CD14-positive monocyte (primary cell): ENCODE measurements around the gene MIF. TPM values are rescaled to one million over a fixed set of nuclear protein-coding genes. Genes with fewer than 3 reads are reported as not detected.

Source experiments
- DNase-seq, 3 donors: peaks; one replicate each; pipeline ENCODE4 v3.0.0-alpha.2; 2011 to 2022
- H2AFZ ChIP-seq: 2 replicates; pipeline ENCODE4 v1.6.0; 2012; ENCODE audit warnings: mild to moderate bottlenecking, low read depth, low read length, inconsistent platforms; ENCODE audit not compliant: insufficient read depth, poor library complexity, severe bottlenecking
- H3K27ac ChIP-seq, 2 donors: 1 replicate in 1 of 2; 2 replicates in 1 of 2; pipeline ENCODE4 v1.5.1; 2012 to 2013; ENCODE audit warnings: low read length in 2 of 2, control low read depth in 1 of 2, inconsistent platforms in 1 of 2, low read depth in 1 of 2, mild to moderate bottlenecking in 1 of 2
- H3K27me3 ChIP-seq, 2 donors: one replicate each; pipeline versions ENCODE4 v1.6.0 to v1.6.1; 2011 to 2013; ENCODE audit warnings: low read length in 2 of 2; ENCODE audit not compliant: control insufficient read depth in 2 of 2, insufficient read depth in 2 of 2
- H3K36me3 ChIP-seq, 2 donors: replicated peaks in 1 of 2; 1 replicate in 1 of 2; 2 replicates in 1 of 2; pipeline versions ENCODE4 v1.5.1 to v1.6.1; 2012 to 2013; ENCODE audit warnings: low read length in 2 of 2, control low read depth in 1 of 2, inconsistent platforms in 1 of 2, mild to moderate bottlenecking in 1 of 2; ENCODE audit not compliant: insufficient read depth in 2 of 2, control insufficient read depth in 1 of 2
- H3K4me1 ChIP-seq, 2 donors: 1 replicate in 1 of 2; 2 replicates in 1 of 2; pipeline versions ENCODE4 v1.5.1 to v1.6.1; 2012 to 2013; ENCODE audit warnings: low read length in 2 of 2, control low read depth in 1 of 2, inconsistent platforms in 1 of 2, mild to moderate bottlenecking in 1 of 2, moderate library complexity in 1 of 2; ENCODE audit not compliant: insufficient read depth in 2 of 2, control insufficient read depth in 1 of 2
- H3K4me2 ChIP-seq: replicated peaks from 2 replicates; pipeline ENCODE3; 2012; ENCODE audit warnings: low read length, moderate library complexity, mild to moderate bottlenecking; ENCODE audit not compliant: poor library complexity, severe bottlenecking; ENCODE audit errors: extremely low read depth
- H3K4me3 ChIP-seq, 3 experiments: fragments of 200-600 bp in 1 of 3; sonication (generic) in 1 of 3; replicated peaks in 1 of 3; 1 replicate in 2 of 3; 2 replicates in 1 of 3; pipeline ENCODE4 v1.5.1; 2011 to 2013; ENCODE audit warnings: low read length in 3 of 3, mild to moderate bottlenecking in 3 of 3, control low read depth in 2 of 3, low read depth in 2 of 3, inconsistent platforms in 1 of 3, moderate library complexity in 1 of 3
- H3K79me2 ChIP-seq: 2 replicates; pipeline ENCODE4 v1.6.0; 2012; ENCODE audit warnings: mild to moderate bottlenecking, control low read depth, inconsistent platforms, low read length, moderate library complexity; ENCODE audit not compliant: insufficient read depth
- H3K9ac ChIP-seq: 2 replicates; pipeline ENCODE4 v1.6.0; 2017; ENCODE audit warnings: low read length, mild to moderate bottlenecking; ENCODE audit not compliant: insufficient read depth, poor library complexity, severe bottlenecking
- H3K9me3 ChIP-seq, 2 donors: replicated peaks in 1 of 2; 1 replicate in 1 of 2; 2 replicates in 1 of 2; pipeline versions ENCODE4 v1.5.1 to v1.6.1; 2012 to 2013; ENCODE audit warnings: low read length in 2 of 2, control low read depth in 1 of 2; ENCODE audit not compliant: control insufficient read depth in 1 of 2, insufficient read depth in 1 of 2
- H4K20me1 ChIP-seq: 2 replicates; pipeline ENCODE4 v1.6.0; 2012; ENCODE audit warnings: mild to moderate bottlenecking, low read length, control low read depth, moderate library complexity; ENCODE audit not compliant: insufficient read depth
- H3K27ac Mint-ChIP-seq, 7 donors: one replicate each; pipeline ENCODE4 v1.8.0; 2020; ENCODE audit warnings: mild to moderate bottlenecking in 7 of 7, mixed read lengths in 7 of 7, moderate library complexity in 6 of 7, inconsistent platforms in 2 of 7
- H3K27me3 Mint-ChIP-seq, 3 donors: one replicate each; pipeline ENCODE4 v1.8.0; 2021 to 2022; ENCODE audit warnings: low read depth in 3 of 3, mild to moderate bottlenecking in 3 of 3, mixed read lengths in 3 of 3, moderate library complexity in 3 of 3, inconsistent platforms in 1 of 3
- H3K36me3 Mint-ChIP-seq, 2 donors: one replicate each; pipeline ENCODE4 v1.8.0; 2020; ENCODE audit warnings: mixed read lengths in 2 of 2, inconsistent platforms in 1 of 2, mild to moderate bottlenecking in 1 of 2
- H3K4me1 Mint-ChIP-seq: one replicate; pipeline ENCODE4 v1.8.0; 2020; ENCODE audit warnings: mild to moderate bottlenecking, mixed read lengths
- H3K4me3 Mint-ChIP-seq, 2 donors: one replicate each; pipeline ENCODE4 v1.8.0; 2020; ENCODE audit warnings: mild to moderate bottlenecking in 2 of 2, mixed read lengths in 2 of 2, moderate library complexity in 1 of 2
- H3K9me3 Mint-ChIP-seq, 7 donors: one replicate each; pipeline ENCODE4 v1.8.0; 2020 to 2022; ENCODE audit warnings: mixed read lengths in 7 of 7, mild to moderate bottlenecking in 6 of 7, moderate library complexity in 6 of 7, inconsistent platforms in 2 of 7
- WGBS: methylation state at CpG from one replicate; pipeline ENCODE4 v1.1.5; 2013; ENCODE audit warnings: missing lambda C conversion rate; ENCODE audit not compliant: insufficient coverage; 5-methylcytosine and 5-hydroxymethylcytosine counted together
- intact Hi-C, 2 donors: fragments of 100-400 bp; cut with micrococcal nuclease; formaldehyde crosslinking; loops; one replicate each; pipeline versions ENCODE4 v1.15.0 to v1.15.1; 2023
- polyA plus RNA-seq, 3 donors: library from polyadenylated mRNA; depleted of rRNA in 1 of 3; unstranded in 2 of 3; stranded (reverse) in 1 of 3; fragments of 300-500 nt in 2 of 3; fragments of >200 nt in 1 of 3; fragmentation: Illumina TruSeq in 2 of 3; gene quantifications; 1 replicate in 2 of 3; 2 replicates in 1 of 3; pipeline ENCODE4 v1.2.3, GENCODE V29; 2012 to 2021
- TF ChIP-seq, protein P1 (sequence below): fragments of 200-600 bp; IDR thresholded peaks from one replicate; pipeline ENCODE4 v1.8.0; 2022; ENCODE audit warnings: antibody characterized with exemption, mild to moderate bottlenecking

The MIF gene
- polyA plus RNA-seq, 3 donors, result 66.4 to 390 (median 338) TPM

GRCh38 chr22:23912293-23912903 lies 18.2 kb downstream of the MIF start:
- Histone ChIP-seq H3K36me3 (peaks cover 0 to 7% of the 10 kb centered on the region in 2 donors), H3K4me1 (peaks cover 7 to 18% of the 10 kb centered on the region in 2 donors), H3K27ac (no peak overlapping the region), H3K4me3 (no peak overlapping the region), H3K9ac (no peak overlapping the region), H3K4me2 (no peak overlapping the region), H4K20me1 (no peaks in the 10 kb centered on the region), H3K27me3 (no peaks in the 10 kb centered on the region), H2AFZ (no peak overlapping the region), H3K79me2 (no peaks in the 10 kb centered on the region), H3K9me3 (no peaks in the 10 kb centered on the region)
- peaks cover 0 to 2% (median 2%) of the 10 kb centered on the region in 3 donors for H3K27me3 Mint-ChIP-seq
- peaks cover 0 to 1% (median 0%) of the 10 kb centered on the region in 7 donors for H3K9me3 Mint-ChIP-seq
- WGBS, result 99% methylated on average over 6 of the region's 9 CpGs
- H3K4me3 Mint-ChIP-seq, result no peak overlapping the region
- H3K36me3 Mint-ChIP-seq, result peaks cover 3 to 7% of the 10 kb centered on the region in 2 donors
- TF ChIP-seq, protein P1, sequence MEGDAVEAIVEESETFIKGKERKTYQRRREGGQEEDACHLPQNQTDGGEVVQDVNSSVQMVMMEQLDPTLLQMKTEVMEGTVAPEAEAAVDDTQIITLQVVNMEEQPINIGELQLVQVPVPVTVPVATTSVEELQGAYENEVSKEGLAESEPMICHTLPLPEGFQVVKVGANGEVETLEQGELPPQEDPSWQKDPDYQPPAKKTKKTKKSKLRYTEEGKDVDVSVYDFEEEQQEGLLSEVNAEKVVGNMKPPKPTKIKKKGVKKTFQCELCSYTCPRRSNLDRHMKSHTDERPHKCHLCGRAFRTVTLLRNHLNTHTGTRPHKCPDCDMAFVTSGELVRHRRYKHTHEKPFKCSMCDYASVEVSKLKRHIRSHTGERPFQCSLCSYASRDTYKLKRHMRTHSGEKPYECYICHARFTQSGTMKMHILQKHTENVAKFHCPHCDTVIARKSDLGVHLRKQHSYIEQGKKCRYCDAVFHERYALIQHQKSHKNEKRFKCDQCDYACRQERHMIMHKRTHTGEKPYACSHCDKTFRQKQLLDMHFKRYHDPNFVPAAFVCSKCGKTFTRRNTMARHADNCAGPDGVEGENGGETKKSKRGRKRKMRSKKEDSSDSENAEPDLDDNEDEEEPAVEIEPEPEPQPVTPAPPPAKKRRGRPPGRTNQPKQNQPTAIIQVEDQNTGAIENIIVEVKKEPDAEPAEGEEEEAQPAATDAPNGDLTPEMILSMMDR, result no peak
- peaks cover 10% of the 10 kb centered on the region for H3K4me1 Mint-ChIP-seq
- DNase-seq, result no peak
- intact Hi-C loops, result loop anchor here (2.0 to 5.0 kb wide), 3 partner anchors 18 to 125 kb away; partner anchors contain the start of genes DDT (in 1 of the 2), MIF (in 1 of the 2) and SMARCB1 (in 1 of the 2)
- no peak overlapping the region for H3K27ac Mint-ChIP-seq

DNA sequence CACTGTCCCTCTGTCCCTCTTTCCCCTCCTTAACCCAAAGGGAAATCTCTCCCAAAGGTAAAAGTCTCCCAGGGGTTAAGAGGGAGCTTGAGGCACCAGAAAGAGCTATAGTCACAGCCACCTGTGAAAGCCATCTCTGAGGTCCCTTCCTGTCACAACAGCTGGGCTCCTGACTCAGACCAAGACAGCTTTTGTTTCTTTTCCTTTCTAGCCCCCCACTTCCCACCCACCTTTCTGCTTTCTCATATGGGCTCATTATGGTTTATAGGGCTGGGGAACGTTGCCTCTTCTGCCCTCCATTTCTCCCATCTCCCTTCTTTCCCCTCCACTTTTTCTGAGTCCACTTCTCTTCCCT lies 19.1 kb downstream of the MIF start:
- Histone ChIP-seq H3K27me3 (no peaks in the 10 kb centered on the region), H3K36me3 (peaks cover 0 to 12% of the 10 kb centered on the region in 2 donors), H2AFZ (peak overlapping the region; percentile 87), H3K4me1 (peaks cover 7 to 18% of the 10 kb centered on the region in 2 donors), H3K9ac (peak overlapping the region; percentile 77), H3K79me2 (no peaks in the 10 kb centered on the region), H3K27ac (peak overlapping the region; percentile 71 to 88), H3K4me2 (peak overlapping the region; percentile 82), H4K20me1 (no peaks in the 10 kb centered on the region), H3K4me3 (peak overlapping the region; percentile 52 to 80 (median 70)), H3K9me3 (no peaks in the 10 kb centered on the region)
- intact Hi-C loops, result loop anchor here (2.0 to 5.0 kb wide), 3 partner anchors 18 to 126 kb away; partner anchors contain the start of genes DDT (in 1 of the 2), MIF (in 1 of the 2) and SMARCB1 (in 1 of the 2)
- Mint-ChIP-seq H3K27me3 (peaks cover 1 to 2% (median 2%) of the 10 kb centered on the region in 3 donors), H3K9me3 (no peaks in the 10 kb centered on the region), H3K36me3 (peaks cover 4 to 7% of the 10 kb centered on the region in 2 donors), H3K4me3 (peak overlapping the region; percentile 97 to 99), H3K4me1 (peaks cover 10% of the 10 kb centered on the region), H3K27ac (peak overlapping the region; percentile 91 to 99 (median 98))
- DNase-seq, result no peak
- WGBS, result 0% methylated on average over 1 of the region's 1 CpG
- TF ChIP-seq, protein P1, result no peak
